Esophagus muscularis mucosa (tissue), 4 donors: ENCODE results near the gene SDK2.

ENCODE experiments used
- CTCF ChIP-seq, 3 experiments: fragments of 200-600 bp in 2 of 3; fragments of 450-650 bp in 1 of 3; sonication (generic) in 2 of 3; IDR thresholded peaks; one replicate each; pipeline ENCODE4 v1.5.1; 2017 to 2019; ENCODE audit warnings: antibody characterized with exemption in 3 of 3, mild to moderate bottlenecking in 2 of 3, moderate library complexity in 1 of 3
- EP300 ChIP-seq: sonication (generic); formaldehyde crosslinking; IDR thresholded peaks from one replicate; pipeline ENCODE4 v1.6.1; 2017; ENCODE audit warnings: antibody characterized with exemption
- POLR2A ChIP-seq: fragments of 450-650 bp; IDR thresholded peaks from one replicate; pipeline ENCODE4 v1.6.1; 2017; ENCODE audit warnings: antibody characterized with exemption, moderate library complexity, mild to moderate bottlenecking, low read depth

GRCh38 chr17:73419051-73419450, 225.2 kb downstream of the SDK2 start:
- TF ChIP-seq POLR2A = no peak
- no peak for TF ChIP-seq CTCF (IDR thresholded peaks at IDR 0.05)
- TF ChIP-seq EP300 = no peak
